Measurements from ENCODE around the gene EIF4H. TPM values are rescaled to one million over a fixed set of nuclear protein-coding genes. Genes with fewer than 3 reads are reported as not detected.

The EIF4H gene
- total and polyA plus RNA-seq, 2 donors (not counting 3 experiments of a cell fraction or from before 2014, with no cell fraction given): 406 to 415 TPM

DNA sequence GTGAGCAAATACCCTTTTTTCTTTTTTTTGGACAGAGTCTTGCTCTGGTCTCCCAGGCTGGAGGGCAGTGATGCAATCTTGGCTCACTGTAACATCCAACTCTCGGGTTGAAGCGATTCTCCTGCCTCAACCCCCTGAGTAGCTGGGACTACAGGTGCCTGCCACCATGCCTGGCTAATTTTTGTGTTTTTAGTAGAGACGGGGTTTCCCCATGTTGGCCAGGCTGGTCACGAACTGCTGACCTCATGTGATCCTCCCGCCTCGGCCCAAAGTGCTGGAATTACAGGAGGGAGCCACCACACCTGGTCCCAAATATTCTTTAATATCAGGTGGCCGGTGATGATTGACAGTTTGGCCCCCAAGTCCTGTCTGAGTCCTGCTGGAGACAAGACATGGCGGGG is 42.2 kb downstream of the EIF4H start:
- no peaks in the 10 kb centered on the region for H3K27me3 ChIP-seq (ENCODE audit: control insufficient read depth in 2 of 2, insufficient read depth in 2 of 2, low read length in 2 of 2)
- H4K20me1 ChIP-seq (replicated peaks; ENCODE audit: control insufficient read depth, extremely low read depth, insufficient read depth, low read length): no peaks in the 10 kb centered on the region
- no peaks in the 10 kb centered on the region for H3K4me1 ChIP-seq (ENCODE audit: control insufficient read depth, extremely low read depth, insufficient read depth, low read length)
- dilution Hi-C loops (cut with MboI; ENCODE audit: extremely low pct_ligation_motif_present, low sequenced_read_pairs) (no loop called here), intact Hi-C loops (cut with micrococcal nuclease) (no loop called here)
- POLR2A ChIA-PET: no interaction called here
- TF ChIP-seq MYC (IDR thresholded peaks at IDR 0.05; ENCODE audit: low read depth, low read length) (no peak), EZH2 (IDR thresholded peaks at IDR 0.05; ENCODE audit: borderline replicate concordance, low read depth, low read length, severe bottlenecking) (no peak), JUN (IDR thresholded peaks at IDR 0.05; ENCODE audit: borderline replicate concordance, insufficient read depth, insufficient read length, low read depth) (no peak), FOS (IDR thresholded peaks at IDR 0.05; ENCODE audit: borderline replicate concordance, insufficient read depth, low read length) (no peak), GATA2 (IDR thresholded peaks at IDR 0.05; ENCODE audit: insufficient read depth, insufficient read length, low read depth, low read length) (no peak), POLR2AphosphoS5 (IDR thresholded peaks at IDR 0.05; ENCODE audit: insufficient read depth, low read depth, low read length) (no peak)
- TF ChIP-seq, protein P1, sequence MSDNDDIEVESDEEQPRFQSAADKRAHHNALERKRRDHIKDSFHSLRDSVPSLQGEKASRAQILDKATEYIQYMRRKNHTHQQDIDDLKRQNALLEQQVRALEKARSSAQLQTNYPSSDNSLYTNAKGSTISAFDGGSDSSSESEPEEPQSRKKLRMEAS (IDR thresholded peaks at IDR 0.05; ENCODE audit: insufficient read depth, insufficient read length): no peak
- TF ChIP-seq, protein P2, sequence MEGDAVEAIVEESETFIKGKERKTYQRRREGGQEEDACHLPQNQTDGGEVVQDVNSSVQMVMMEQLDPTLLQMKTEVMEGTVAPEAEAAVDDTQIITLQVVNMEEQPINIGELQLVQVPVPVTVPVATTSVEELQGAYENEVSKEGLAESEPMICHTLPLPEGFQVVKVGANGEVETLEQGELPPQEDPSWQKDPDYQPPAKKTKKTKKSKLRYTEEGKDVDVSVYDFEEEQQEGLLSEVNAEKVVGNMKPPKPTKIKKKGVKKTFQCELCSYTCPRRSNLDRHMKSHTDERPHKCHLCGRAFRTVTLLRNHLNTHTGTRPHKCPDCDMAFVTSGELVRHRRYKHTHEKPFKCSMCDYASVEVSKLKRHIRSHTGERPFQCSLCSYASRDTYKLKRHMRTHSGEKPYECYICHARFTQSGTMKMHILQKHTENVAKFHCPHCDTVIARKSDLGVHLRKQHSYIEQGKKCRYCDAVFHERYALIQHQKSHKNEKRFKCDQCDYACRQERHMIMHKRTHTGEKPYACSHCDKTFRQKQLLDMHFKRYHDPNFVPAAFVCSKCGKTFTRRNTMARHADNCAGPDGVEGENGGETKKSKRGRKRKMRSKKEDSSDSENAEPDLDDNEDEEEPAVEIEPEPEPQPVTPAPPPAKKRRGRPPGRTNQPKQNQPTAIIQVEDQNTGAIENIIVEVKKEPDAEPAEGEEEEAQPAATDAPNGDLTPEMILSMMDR (IDR thresholded peaks at IDR 0.05; ENCODE audit: extremely low read depth in 1 of 2, insufficient read depth in 1 of 2, low read depth in 1 of 2, low read length in 2 of 2): no peak
- CTCF ChIA-PET: interaction anchor here (2.7 kb wide), 1 partner anchor 10 kb away, joined by 17 read pairs; no protein-coding TSS in a partner anchor
- H3K9me1 ChIP-seq (replicated peaks; ENCODE audit: control insufficient read depth, extremely low read depth, insufficient read depth, low read length): no peaks in the 10 kb centered on the region
- FAIRE-seq: no peak
- H3K4me2 ChIP-seq (ENCODE audit: insufficient read depth, low read length): no peak overlapping the region
- H3K27ac ChIP-seq (ENCODE audit: insufficient read depth, low read depth, low read length): no peak overlapping the region
- no peak overlapping the region for H3K9ac ChIP-seq (replicated peaks; ENCODE audit: extremely low read depth, insufficient read depth, low read length)
- H3K36me3 ChIP-seq (ENCODE audit: control insufficient read depth in 2 of 2, extremely low read depth in 1 of 2, insufficient read depth in 2 of 2, low read length in 2 of 2): no peaks in the 10 kb centered on the region
- H3K9me3 ChIP-seq (replicated peaks; ENCODE audit: control insufficient read depth, insufficient read depth, low read length): no peaks in the 10 kb centered on the region
- no peaks in the 10 kb centered on the region for H3K79me2 ChIP-seq (ENCODE audit: control insufficient read depth, insufficient read depth, low read length)
- no peak overlapping the region for H2AFZ ChIP-seq (ENCODE audit: low read depth, low read length)
- DNase-seq (ENCODE audit: low read depth, low spot score): no peak
- no peak overlapping the region for H3K4me3 ChIP-seq (replicated peaks in 1 of 3; ENCODE audit: insufficient read depth in 1 of 3, low read depth in 1 of 3, low read length in 3 of 3)
- no TSS peak for BruUV-seq (replicated peaks)
